ENCODE data around the gene BDH1. TPM values are rescaled to one million over a fixed set of nuclear protein-coding genes. Genes with fewer than 3 reads are reported as not detected.

The BDH1 gene
- total and polyA plus RNA-seq, 2 of the 8 experiments (the other 6 are each of a cell fraction or from before 2014, with no cell fraction given), result 27.2 to 28.1 TPM

- POLR2A ChIA-PET (ENCODE audit: partially characterized antibody), result interaction anchor here (0.6 to 2.2 kb wide), 4 partner anchors 13 to 30 kb away, joined by 3 to 7 read pairs (median 4); no protein-coding TSS in a partner anchor
- no peak for TF ChIP-seq RBBP5 (IDR thresholded peaks at IDR 0.05; ENCODE audit: borderline replicate concordance, low read depth, low read length)
- no peak for TF ChIP-seq CTBP2 (IDR thresholded peaks at IDR 0.05; ENCODE audit: borderline replicate concordance, insufficient read depth, insufficient read length, low read length)
- peak in 1 of 2 experiments; percentile 79; a peak in 2 of 4 replicates for TF ChIP-seq SIN3A (conservative IDR thresholded peaks at IDR 0.05 in 1 of 2, IDR thresholded peaks at IDR 0.05 in 1 of 2; ENCODE audit: low read depth in 1 of 2, low read length in 2 of 2)
- TF ChIP-seq TAF7 (optimal IDR thresholded peaks at IDR 0.05; ENCODE audit: borderline replicate concordance, low read depth, low read length), result no peak
- peak; percentile 30 for TF ChIP-seq ASH2L (IDR thresholded peaks at IDR 0.05; ENCODE audit: low read length)
These were observed 35.2 kb downstream of the BDH1 start for GRCh38 chr3:197520311-197521276.

More at GRCh38 chr3:197520311-197521276, 35.2 kb downstream of the BDH1 start:
- Histone ChIP-seq H4K8ac (ENCODE audit: extremely low read depth, insufficient read depth, low read length) (no peak overlapping the region; the same call in 1 of the 2 replicates), H2BK12ac (ENCODE audit: low read depth, low read length) (0 out of 2 replicates have a peak overlapping the region, but pooled peaks have one; percentile 23), H4K5ac (ENCODE audit: insufficient read length, low read depth, low read length) (peak overlapping the region; percentile 31), H3K27ac (ENCODE audit: low read depth, low read length) (no peak overlapping the region), H3K79me2 (ENCODE audit: control insufficient read depth in 1 of 2, insufficient read depth in 2 of 2, low read length in 2 of 2) (no peaks in the 10 kb centered on the region), H3K18ac (ENCODE audit: extremely low read depth, low read length) (peak overlapping the region; percentile 63), H3K23ac (ENCODE audit: insufficient read length) (no peak overlapping the region), H3K56ac (replicated peaks; ENCODE audit: insufficient read length, low read depth, low read length) (no peak overlapping the region), H2AFZ (ENCODE audit: low read length) (no peak overlapping the region), H2BK5ac (ENCODE audit: low read depth, low read length) (0 out of 2 replicates have a peak overlapping the region, but pooled peaks have one; percentile 18), H4K20me1 (replicated peaks in 1 of 2; ENCODE audit: control insufficient read depth in 1 of 2, insufficient read depth in 2 of 2, low read length in 2 of 2) (no peaks in the 10 kb centered on the region), H3K79me1 (ENCODE audit: low read depth, low read length) (no peaks in the 10 kb centered on the region), H3K23me2 (ENCODE audit: low read depth, low read length) (no peaks in the 10 kb centered on the region), H3K27me3 (replicated peaks in 1 of 4; ENCODE audit: control insufficient read depth in 3 of 4, extremely low read depth in 1 of 4, insufficient read depth in 3 of 4, low read length in 3 of 4) (no peaks in the 10 kb centered on the region), H3K4me2 (ENCODE audit: insufficient read depth in 1 of 2, low read depth in 2 of 2, low read length in 2 of 2) (peak overlapping the region; percentile 29 to 35; a peak in 3 of 4 replicates), H3K9ac (replicated peaks in 1 of 4; ENCODE audit: extremely low read depth in 1 of 4, low read depth in 3 of 4, low read length in 3 of 4) (no peak overlapping the region; a peak in 1 of 7 replicates), H2BK120ac (replicated peaks; ENCODE audit: low read depth, low read length) (peak overlapping the region; percentile 13), H2BK20ac (ENCODE audit: low read length) (peak overlapping the region; percentile 95; the same call in 1 of the 2 replicates), H2AK5ac (ENCODE audit: low read depth, low read length) (no peak overlapping the region), H2BK15ac (ENCODE audit: low read length) (0 out of 2 replicates have a peak overlapping the region, but pooled peaks have one; percentile 61), H3K4ac (replicated peaks; ENCODE audit: insufficient read length, low read depth, low read length) (no peak overlapping the region), H3K9me3 (ENCODE audit: insufficient read depth in 2 of 2, low read depth in 1 of 2, low read length in 1 of 2) (no peaks in the 10 kb centered on the region), H4K91ac (replicated peaks; ENCODE audit: insufficient read length, low read length) (no peak overlapping the region), H3K4me3 (ENCODE audit: extremely low read depth in 1 of 4, insufficient read depth in 2 of 4, low read depth in 3 of 4, low read length in 4 of 4) (no peak overlapping the region), H3K36me3 (ENCODE audit: control insufficient read depth in 2 of 4, insufficient read depth in 4 of 4, low read length in 3 of 4) (no peaks in the 10 kb centered on the region), H3K14ac (ENCODE audit: insufficient read length) (no peak overlapping the region), H3K4me1 (replicated peaks in 1 of 4; ENCODE audit: control insufficient read depth in 3 of 4, insufficient read depth in 4 of 4, low read length in 3 of 4) (peaks cover 0 to 18% (median 15%) of the 10 kb centered on the region in 4 experiments; a peak in 6 of 7 replicates)
- WGBS, 2 experiments (ENCODE audit: extremely low coverage in 1 of 2, insufficient coverage in 1 of 2, insufficient read length in 1 of 2, insufficient replicate concordance in 2 of 2, low coverage in 1 of 2, low lambda C conversion rate in 2 of 2, missing lambda C conversion rate in 1 of 2), result 68% methylated on average over 30 of the region's 31 CpGs; no CpG with 5 or more reads in 1 of the 2 experiments
- peak in 1 of 2 experiments; percentile 68 for DNase-seq (ENCODE audit: low read depth in 1 of 2, low spot score in 2 of 2)
- FAIRE-seq, result no peak
- CTCF ChIA-PET (ENCODE audit: partially characterized antibody), result interaction anchor here (0.9 to 3.4 kb wide), 6 partner anchors 9 to 542 kb away, joined by 3 to 23 read pairs (median 4); no protein-coding TSS in a partner anchor
